ENCODE data around the gene FUT3.

The FUT3 gene

DNA sequence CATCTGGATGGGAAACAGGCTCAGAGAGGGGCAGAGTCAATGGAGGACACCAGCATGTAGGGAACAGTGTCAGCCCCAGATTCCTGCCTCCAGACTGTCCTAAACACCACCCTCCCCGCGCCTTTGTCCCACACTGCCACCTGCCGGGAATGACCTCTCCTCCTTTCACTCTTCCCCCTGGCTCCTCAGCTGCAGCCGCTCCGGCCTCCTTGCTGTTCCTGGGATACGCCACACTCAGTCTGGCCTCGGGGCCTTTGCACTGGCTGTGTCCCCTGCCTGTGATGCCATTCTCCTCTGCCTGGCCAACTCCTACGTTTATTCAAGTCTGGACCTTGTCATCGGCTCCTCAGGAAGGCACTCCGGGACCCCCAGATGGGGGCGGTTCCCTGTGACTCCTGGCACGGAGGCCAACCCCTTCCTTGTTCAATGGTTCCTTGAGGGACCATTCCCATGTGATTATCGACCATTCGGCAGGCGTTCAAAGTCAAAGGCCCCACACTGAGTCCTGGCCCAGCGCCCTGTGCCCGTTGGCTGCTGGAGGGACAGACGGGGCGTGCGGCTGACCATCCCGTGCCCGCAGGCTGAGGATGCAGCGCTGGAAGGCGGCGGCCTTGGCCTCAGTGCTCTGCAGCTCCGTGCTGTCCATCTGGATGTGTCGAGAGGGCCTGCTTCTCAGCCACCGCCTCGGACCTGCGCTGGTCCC, 27.5 kb downstream of the FUT3 start:
- DNase-seq = peak in 1 of 2 experiments; percentile 60

DNA sequence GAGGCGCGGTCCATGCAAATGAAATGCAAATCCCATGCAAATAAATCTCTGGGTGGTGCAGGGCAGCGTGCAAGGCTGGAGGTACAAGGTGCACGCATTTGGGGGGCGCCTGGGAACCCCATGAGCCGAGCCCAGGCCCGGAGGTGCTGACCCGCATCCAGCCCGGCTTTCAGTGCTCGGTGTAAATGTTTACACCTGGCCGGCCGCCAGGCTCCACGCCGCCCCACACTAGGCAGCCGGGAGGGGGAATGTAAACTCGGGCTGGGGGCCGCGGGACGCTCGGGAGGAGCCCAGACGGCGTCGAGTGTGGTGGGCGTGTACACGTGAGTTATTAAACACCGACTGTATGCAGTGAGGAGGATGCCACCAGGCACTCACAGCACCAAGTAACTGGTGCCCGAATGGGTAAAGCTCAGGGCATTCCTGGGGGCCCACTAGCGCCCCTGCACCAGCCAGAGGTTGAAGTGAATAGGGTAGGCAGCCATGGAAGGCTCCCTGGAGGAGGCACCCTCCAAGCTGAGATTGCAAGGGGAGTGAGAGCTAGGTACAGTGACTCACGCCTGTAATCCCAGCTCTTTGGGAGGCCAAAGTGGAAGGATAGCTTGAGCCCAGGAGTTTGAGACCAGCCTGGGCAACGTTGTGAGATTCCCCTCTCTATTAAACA, 28.9 kb downstream of the FUT3 start:
- DNase-seq = peak; percentile 74 to 82

DNA sequence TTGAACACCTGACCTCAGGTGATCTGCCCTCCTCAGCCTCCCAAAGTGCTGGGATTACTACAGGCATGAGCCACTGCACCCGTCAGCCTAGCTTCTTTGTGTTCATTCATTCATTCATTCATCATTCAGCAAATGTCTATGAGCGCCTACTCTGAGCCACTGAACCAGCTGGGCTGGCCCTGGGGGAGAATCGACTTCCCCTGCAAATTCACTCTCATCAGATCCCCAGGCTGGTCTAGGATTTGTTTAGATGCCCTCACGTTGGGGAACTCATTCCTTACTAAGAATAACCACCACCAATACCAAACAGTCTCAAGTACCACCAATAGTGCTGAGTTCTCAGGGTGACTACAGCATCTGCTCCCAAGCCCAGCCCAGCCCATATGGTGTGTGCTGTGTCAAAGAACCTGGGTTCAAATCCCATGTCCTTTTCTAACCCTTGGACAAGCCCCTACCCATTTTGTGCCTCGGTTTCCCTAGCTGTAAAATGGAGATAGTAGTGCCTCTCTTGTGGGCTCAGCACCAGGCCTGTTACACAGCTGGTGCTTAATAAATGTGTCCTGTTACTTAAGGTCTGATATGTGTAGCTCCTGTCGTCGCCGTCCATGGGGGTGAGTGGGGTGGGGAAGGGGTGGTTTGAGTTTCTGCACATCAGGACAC, 29.6 kb downstream of the FUT3 start:
- no peak for DNase-seq

DNA sequence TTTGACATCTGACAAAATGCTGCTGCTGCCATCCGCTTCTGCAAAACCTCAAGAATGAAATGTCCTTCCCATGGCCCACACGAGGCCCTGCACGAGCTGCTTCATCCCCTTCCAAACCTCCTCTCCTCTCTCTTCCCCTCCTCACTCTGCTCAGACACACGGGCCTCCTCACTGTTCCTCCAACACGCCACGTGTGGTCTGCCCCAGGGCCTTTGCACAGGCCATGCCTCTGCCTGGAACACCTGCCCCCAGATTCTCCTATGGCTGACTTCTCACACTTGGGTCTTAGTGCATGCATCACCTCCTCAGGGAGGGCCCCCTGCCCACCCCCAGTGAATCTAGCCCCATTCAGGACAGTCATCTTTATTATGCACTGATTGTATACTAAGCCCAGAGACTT, 30.5 kb downstream of the FUT3 start:
- DNase-seq = no peak

DNA sequence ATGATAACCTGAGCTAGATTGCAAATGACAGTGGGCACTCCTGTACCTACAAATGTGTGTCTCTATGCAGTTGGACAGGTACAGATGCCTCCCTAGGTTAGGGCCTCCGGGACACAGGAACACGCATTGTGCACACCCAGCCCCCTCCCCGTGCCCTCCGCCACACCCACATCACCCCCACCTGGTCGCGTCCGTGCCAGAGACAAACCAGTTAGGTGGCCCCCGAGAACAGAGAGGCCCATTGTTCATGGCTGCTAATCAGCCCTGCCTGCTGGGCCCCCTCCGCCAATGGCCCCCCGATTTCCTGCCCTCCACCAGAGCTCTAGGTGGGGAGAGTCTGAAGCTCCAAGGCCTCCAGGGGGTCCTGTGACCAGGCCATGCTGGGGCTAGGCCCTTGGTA, 32.7 kb downstream of the FUT3 start:
- peak in 1 of 2 experiments; percentile 24 for DNase-seq

DNA sequence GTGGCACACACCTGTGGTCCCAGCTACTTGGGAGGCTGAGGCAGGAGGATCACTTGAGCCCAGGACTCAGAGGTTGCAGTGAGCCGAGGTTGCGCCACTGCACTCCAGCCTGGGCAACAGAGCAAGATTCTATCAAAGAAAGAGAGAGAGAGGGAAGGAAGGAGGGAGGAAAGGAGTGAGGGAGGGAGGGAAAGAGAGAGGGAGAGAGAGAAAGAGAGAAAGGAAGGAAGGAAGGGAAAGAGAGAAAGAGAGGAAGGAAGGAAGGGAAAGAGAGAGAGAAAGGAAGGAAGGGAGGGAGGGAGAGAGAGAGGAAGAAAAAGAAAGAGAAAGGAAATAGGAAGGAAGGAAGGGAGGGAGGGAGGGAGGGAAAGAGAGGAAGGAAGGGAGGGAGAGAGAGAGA, 34.0 kb downstream of the FUT3 start:
- no peak for DNase-seq

DNA sequence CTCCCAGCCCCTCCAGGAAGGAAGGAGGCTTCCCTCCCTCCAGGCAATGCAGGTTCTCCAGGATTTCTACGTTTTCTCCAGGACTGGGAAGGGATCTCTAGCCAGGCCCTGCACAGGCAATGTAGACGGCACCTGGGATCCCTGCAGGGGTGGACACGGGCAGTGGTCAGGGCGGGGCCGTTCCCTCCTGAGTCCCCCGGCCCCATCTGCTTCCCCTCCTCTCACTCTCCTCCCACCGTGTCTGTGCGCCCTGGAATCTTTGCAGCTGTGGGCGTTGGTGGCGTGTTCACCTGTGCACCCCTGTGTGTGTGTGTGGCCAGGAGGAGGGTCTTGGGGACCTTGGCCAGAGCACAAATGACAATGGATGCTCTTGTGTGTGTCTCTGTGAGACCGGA, 36.4 kb downstream of the FUT3 start:
- no peak for DNase-seq

DNA sequence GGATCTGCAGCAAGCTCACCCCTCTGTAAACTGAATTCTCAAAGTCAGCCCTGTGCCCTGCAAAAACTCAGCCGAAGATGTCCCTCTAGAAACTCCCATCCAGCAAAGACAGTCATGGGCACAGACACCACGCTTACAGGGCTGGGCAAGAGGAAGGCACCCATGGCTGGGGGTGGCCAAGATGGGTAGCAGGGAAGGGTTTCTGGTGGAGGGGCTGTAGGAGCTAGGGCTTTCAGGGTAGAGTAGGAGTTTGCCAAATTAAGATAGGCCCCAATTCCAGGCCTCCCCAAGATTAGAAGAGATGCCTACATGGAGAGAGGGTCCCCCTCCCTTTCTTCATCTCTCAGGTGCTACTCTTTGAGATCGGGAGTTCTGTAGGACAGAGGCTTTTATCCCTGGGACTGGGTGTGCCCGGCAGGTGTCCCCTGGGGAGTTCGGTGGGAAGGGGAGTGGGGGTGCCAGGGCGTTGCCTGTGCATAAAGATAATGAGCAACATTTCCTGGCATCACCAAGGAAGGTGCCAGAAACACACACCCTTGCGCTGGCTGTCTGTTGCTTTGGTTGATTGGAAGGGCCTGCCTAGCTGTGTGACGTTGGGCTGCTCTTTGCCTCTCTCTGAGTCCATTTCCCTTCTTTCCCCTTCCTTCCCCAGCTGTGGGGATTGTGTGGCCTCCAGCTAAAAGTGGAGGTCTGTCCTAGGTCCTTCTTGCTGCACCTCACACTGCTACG, 37.0 kb downstream of the FUT3 start:
- DNase-seq = peak in 1 of 2 experiments; percentile 33

DNA sequence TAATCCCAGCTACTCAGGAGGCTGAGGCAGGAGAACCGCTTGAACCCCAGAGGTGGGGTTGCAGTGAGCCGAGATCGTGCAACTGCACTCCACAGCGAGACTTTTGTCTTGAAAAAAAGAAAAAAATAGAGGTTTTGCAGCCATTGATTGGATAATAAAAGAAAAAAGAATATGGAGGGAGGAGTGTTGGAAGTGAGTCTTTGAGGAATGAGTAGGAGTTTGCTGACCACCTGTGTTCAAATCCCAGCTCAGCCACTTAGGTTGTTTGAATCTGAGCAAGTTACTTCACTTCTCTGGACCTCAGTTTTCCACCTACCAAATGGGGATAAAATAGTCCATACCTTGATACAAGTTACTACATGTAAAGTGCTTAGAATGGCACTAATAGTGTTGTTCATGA, 40.1 kb downstream of the FUT3 start:
- DNase-seq = no peak

DNA sequence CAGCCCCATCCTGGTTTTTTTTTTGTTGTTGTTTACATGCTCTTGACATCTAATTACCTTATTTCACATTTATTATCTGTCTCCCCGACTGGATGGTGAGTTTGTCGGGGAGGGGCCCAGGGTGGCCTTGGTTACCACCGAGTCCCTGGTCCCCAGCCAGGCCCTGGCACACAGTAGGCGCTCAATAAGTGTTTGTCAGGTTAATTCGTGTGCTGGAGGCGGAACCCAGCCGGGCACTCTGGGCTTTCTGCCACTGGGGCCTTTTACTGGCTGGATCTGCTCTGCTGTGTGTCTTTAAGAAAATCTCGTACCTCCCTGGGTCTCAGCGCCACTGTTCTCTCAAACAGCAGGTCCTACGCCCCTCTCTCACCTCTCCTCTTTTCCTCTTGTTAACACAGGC, 41.8 kb downstream of the FUT3 start:
- no peak for DNase-seq

DNA sequence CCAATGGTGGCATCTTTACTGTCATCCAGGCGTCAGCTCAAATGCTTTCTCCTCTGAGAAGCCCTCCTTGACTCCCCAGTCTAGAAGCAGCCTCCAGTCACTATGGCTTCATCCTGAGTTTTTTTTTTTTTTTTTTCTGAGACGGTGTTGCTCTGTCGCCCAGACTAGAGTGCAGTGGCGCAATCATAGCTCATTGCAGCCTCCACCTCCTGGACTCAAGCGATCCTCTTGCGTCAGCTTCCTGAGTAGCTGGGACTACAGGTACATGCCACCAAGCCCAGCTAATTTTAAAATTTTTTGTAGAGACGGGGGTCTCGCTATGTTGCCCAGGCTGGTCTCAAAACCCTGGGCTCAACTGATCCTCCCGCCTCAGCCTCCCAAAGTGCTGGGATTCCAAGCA, 42.2 kb downstream of the FUT3 start:
- no peak for DNase-seq

DNA sequence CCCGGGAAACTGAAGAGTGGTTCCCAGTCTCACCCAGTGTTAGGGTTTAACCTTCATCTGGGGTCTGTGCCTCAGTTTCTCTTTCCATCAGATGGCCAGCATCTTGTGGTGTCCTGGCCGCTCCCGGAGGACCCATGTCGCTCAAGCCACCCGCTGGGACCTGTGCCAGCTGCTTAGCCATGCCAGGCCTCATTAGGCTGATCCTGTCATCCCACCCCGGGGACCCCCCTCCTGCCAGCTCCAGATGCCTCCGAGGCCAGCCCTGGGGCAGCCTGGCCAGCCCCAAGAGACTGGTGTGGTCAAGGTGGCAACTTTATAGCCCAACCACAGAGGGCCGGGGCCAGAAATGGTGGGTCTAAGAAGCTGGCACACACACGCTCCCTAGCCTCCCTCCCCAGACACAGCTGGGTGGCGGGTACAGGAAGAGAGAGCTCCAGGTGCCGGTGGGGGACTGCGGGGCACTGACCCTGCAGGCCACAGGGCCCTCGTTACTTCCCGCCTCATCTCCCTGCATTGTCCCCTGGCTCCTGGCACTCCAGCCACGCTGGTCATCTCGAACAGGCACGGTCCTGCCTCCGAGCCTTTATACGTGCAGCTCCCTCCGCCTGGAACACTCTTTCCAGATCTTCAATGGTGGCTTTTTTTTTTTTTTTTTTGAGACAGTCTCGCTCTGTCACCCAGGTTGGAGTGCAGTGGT, 43.0 kb downstream of the FUT3 start:
- no peak for DNase-seq

DNA sequence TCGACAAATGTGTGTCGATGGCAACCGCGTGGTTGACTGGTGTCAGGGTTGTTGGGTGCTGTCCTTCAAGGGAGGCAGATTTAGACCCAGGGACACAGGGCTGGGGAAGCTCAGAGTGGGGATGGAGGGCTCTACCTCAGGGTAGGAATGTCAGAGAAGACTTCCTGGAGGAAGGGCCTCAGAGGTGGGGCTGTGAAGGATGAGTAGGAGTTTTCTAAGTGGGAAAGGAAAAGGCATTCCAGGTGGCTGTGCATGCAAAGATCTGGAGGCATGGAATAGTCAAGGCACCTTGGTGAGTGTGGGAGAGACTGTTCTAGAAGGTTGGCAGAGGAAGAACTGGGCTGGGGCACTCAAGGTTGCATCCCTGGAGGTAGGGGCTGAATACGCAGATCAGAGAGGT, 44.3 kb downstream of the FUT3 start:
- no peak for DNase-seq

DNA sequence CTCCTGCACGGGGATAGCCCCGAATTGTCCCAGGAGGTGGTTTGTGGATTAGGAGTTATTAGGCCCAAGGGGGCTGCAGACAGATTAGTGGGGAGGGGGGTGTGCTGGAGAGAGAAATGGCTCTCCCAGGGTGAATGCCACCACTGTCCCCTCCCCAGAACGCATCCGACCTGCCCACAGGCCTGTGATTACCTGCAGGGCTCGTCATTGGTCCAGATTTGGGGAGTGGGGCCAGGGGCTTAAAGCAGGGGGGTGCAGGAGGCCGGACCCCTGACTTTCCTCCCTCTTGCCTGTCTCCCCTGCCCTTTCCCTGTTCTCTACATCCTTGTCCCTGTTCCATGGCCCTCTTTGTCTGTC, 45.1 kb downstream of the FUT3 start:
- DNase-seq = no peak

DNA sequence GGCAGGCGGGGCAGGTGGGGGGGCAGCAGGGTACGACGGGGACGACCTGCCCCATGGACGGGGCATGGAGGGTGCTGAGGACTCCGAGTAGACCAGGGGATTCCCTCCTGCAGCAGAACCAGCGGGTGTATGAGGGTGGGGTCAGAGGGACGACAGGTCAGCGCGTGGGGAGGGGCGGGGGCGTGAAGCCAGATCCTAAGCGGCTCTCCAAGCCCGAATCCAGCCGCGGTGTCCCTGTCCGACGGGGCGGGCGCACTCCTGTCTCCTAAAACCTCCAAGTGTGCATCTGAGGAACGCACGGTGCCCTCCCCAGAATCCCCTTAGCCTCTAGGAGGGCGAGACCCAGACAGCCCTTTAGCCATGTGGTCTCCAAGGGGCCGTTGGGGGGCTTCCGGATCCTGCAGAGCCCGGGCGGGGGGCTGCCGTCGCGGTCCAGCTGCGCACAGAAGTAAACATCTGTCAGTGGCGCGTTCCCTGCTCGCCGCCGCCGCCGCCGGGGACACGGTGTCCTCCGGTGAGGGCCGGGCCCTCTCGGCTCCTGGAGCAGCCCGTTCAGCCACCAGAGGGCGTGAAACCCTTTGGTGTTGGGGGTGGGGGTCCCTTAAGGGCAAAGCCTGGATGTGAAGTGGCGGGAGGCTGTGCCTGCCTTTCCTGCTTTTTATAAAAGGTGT, 45.7 kb downstream of the FUT3 start:
- DNase-seq = peak; percentile 45 to 87

DNA sequence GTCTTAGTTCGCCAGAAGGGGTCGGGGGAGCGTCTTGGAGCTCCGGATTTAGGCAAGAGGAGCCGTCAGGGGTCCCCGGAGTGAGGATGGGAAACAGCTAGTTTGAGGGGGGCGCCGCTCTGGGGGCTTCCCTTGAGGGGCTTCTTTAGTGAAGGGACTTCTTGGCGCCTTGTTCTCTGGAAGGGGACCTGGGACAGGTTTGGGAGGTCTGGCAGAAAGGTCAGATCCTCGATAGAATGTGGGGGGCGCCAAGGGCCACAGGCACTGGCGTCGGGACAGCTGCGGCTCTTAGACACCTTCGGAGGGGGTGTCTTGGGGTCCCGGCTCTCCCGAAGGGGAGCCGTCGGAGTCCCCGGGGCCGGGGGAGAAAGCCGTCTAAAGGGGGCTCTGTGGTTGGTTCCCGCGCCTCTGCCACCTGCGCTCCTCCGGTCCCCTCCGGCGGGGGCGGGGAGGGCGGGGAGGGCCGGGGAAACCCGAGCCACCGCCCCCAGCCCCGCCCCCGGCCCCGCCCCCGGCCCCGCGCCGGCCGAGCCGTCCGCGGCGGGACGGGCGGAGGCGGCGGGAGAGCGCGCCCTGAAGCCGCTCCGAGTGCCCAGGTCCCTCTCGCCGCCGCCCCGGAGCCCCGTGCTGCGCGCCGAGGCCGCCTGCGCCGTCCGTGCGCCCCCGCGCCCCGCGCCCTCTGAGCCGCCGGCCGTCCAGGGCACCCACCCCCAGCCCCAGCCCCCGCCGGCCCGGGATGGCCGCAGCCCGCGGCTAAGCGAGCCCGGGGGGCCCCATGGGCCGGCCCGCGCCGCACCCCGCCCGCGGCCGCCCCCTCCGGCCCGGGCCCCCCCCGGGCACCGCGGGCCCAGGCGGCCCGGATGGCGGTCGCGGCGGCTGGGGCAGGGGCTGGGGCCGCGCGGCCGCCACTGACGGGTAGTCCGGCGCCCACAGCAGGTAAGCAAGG, 46.5 kb downstream of the FUT3 start, which contains the start of gene NRTN:
TSS of gene NRTN (plus strand) at position 552 of the 946 bp plus-strand sequence. CDS start 19,099 bp downstream, outside the sequence.
- DNase-seq = peak in 1 of 2 experiments; percentile 44

DNA sequence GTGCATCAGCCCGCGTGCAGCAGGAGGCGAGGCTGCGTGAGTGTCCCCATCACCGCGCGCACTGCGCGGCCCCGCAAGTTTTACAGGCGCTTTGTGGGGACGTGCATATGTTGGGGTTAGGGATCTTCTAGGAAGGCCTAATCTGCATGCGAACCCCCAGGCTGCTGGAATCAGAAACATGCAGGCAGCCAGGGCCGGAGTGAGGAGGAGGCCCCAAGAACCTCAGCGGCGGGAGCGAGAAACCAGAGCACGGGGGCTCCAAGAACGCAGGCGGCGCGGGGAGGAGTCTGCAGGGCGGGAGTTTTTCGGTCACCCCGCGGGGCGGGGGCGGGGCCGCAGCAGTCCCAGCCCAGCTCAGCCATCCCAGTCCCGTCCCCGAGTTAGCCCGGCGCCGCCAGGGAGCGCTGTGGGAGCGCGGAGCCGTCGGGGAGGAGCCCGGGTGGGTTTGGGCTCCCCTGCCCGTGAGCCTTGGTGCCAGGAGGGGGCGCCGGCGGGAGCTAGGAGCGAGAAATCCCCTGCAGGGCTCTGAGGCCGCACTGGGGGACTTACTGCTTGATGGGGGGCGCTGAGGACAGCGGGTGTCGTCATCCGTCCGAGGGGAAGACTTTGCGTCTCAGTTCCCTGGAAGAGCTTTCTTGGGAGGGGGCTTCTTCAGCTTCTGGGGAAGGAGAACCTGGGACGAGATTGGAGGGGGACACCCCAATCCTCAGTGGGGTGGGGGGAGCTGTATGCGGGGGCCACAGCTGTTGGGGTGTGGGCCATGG, 47.3 kb downstream of the FUT3 start:
- DNase-seq = peak; percentile 50 to 87

DNA sequence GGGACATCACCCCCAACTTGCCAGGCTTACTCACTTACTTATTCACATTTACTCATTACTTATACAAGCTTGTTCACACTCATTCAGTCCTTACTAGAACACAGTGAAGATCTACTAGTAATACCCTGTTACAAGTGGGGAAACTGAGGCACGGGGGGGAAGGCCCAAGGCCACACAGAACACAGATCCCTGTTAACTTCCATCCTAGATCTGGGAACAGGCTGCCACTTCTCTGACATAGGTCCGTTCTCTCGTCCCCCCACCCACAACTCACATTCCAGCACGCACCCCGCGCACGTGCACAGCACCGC, 47.9 kb downstream of the FUT3 start:
- no peak for DNase-seq

DNA sequence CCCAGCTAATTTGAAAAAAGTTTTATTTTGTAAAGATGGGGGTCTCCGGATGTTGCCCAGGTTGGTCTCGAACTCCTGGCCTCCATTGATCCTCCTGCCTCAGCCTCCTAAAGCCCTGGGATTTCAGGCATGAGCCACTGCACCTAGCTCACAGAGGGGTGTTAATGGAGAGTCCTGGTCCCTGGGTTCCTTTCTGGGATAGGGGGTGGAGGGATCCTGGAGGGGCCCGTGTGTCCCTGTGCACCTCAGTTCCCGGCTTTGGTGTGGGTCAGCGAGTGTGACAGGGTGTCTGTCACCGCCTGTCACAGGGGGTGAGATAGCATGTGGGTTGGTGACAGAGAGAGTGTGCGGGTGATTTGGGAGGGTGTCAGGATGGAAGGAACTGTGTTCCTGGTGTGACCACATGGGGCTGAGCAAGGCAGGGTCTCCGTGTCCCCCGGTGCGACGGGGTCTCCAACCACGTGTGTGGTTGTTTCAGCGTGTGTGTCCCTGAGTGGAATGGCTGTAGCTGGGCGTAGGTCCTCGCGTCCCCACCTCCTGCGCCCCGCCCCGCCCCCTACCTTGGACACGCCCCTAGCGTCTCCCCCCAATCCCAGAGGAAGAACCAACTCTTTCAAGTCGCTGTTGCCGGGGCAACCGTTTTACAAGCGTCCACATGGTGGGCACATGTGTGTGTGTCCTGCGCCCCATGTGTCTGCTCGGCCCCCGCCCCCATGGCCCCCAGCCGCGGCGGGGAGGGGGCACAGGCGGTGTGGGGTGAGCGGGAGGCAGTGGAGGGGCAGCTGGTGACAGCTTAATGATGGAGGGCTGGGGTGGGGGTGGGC, 49.2 kb downstream of the FUT3 start:
- DNase-seq = peak; percentile 20 to 30

Measured in NCI-H526 (cell line).